GM13976 (cell line): ENCODE data around the gene ZFHX3.

Source experiments
- DNase-seq: peaks from one replicate; pipeline ENCODE4 v3.0.0; 2012; ENCODE audit warnings: low spot score
- in situ Hi-C: fragments of 300-500 bp; cut with MboI; formaldehyde crosslinking; loops from one replicate; pipeline ENCODE4 v1.12.0; 2022; ENCODE audit warnings: low sequenced_read_pairs, mixed read lengths, inconsistent platforms; ENCODE audit not compliant: unreplicated experiment
- TF ChIP-seq, protein P1 (sequence below): IDR thresholded peaks from 2 replicates; pipeline ENCODE4 v1.5.1; 2012; ENCODE audit warnings: borderline replicate concordance, mild to moderate bottlenecking; ENCODE audit not compliant: insufficient read depth; ENCODE audit errors: extremely low read depth, missing control alignments, control extremely low read depth

Gene ZFHX3

DNA sequence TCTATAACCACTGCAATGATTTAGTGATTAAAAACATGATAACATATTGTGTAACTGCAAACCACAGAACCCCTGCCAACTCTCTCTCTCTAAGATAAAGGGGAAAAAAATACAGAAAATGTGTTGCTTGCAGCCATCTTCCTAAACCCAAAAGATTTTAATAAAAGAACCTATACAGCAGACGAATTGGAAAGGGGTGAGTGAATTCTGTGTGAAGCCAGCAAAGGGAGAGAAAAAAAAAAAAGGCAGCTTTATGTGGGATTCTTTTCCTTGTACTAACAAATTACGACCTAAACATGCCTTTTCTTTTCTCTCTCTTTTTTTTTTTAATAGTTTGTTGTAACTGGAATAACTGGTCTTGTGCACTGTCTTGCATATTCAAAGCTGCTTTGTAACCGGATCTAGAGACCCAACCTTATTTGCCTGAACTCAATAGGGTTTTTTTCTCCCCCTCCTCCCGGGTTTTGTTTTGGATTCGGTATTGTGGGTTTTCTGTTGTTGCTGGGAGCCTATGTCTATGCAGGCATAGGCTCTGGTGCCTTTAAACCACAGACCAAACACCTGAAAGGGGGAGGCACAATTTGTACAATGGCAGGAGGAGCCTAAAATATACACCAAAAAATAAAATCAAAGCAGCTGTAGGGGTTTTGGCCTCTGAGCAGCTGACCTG lies 7.0 kb upstream of the ZFHX3 start:
- TF ChIP-seq, protein P1, sequence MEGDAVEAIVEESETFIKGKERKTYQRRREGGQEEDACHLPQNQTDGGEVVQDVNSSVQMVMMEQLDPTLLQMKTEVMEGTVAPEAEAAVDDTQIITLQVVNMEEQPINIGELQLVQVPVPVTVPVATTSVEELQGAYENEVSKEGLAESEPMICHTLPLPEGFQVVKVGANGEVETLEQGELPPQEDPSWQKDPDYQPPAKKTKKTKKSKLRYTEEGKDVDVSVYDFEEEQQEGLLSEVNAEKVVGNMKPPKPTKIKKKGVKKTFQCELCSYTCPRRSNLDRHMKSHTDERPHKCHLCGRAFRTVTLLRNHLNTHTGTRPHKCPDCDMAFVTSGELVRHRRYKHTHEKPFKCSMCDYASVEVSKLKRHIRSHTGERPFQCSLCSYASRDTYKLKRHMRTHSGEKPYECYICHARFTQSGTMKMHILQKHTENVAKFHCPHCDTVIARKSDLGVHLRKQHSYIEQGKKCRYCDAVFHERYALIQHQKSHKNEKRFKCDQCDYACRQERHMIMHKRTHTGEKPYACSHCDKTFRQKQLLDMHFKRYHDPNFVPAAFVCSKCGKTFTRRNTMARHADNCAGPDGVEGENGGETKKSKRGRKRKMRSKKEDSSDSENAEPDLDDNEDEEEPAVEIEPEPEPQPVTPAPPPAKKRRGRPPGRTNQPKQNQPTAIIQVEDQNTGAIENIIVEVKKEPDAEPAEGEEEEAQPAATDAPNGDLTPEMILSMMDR, result no peak
- no peak for DNase-seq
- in situ Hi-C loops, result no loop called here

DNA sequence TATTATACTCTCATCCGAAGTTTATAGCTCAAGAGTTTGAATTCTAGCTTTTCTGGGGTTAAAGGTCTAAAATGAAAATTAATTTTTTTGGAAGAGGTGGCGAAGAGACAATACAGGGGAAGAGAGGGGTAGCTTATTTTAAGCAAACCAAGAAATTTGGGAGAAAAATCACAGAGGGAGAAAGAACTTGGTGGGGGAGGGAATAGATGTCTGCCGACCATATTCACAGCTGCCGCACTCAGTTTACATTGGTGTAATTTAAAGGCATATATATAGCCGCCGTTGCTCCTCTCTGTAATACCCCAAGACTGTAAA lies 6.5 kb upstream of the ZFHX3 start:
- DNase-seq, result no peak
- TF ChIP-seq, protein P1, result no peak
- in situ Hi-C loops, result no loop called here

DNA sequence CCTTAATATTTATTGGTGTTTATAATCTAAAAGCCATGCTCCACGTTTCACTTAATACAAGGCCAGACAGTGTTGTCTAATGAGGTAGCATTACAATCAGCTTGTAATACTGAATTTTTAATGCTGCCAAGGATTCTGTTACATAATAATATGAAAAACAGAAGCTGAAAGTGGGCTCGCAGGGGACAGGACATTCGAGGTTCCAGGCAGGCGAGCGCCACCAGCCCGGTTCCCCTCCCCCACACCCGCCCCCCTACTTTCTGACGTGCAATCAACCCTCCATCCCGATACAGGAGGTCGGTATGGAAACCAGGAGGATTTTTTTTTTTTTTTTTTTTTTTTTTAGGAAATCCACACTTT lies 6.2 kb upstream of the ZFHX3 start:
- in situ Hi-C loops, result no loop called here
- TF ChIP-seq, protein P1, result no peak
- DNase-seq, result no peak

DNA sequence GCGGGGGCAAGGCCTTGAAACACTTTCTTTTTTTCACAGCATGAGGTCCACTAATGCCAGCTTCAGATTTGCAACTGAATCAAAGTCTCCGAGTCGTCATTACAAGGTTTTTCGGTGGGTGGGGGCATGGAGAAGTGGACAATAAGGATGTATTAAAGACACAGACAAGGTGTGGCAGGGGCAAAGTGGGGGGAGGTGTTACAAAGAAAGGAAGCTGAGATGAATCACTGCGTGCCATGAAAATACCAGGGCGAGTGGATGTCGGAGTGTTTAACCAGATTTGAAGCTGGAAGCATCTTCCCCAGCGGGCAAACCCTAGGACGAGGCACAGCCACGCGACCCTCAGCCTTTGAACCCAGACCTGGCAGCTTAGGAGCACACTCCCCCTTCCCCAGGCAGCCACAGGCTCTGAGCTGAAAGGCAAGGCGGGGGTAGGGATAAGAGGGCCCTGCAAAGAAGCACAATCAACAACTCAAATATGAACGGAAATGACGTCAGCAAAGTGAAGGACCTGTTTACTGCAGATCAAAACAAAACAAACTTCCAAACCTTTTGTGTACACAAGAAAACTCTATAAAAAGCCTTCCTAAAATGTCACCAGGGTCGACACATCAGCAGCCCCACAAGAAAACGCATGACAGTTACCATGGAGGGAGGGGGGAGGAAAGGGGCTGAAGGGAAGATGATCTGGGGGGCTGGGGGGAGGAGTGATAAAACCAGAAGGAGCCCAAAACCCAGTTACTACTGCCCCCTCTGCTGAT lies 5.6 kb upstream of the ZFHX3 start:
- DNase-seq, result no peak
- in situ Hi-C loops, result no loop called here
- TF ChIP-seq, protein P1, result no peak

DNA sequence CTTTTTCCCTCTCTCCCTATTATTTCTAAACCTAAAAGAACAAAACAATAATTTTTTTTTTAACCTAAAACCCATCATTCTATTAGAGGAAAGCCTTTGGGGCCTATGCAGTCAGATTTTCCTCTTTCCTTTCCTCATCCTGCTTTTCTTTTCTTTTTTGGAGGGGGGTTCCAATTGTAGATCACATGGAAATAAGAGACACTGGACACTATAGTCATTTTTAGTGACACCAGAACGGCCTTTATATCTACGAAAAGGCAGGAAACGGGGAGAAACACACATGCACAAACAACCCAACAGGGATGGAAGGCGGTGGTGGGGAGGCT lies 5.1 kb upstream of the ZFHX3 start:
- no peak for DNase-seq
- in situ Hi-C loops, result no loop called here
- TF ChIP-seq, protein P1, result no peak

DNA sequence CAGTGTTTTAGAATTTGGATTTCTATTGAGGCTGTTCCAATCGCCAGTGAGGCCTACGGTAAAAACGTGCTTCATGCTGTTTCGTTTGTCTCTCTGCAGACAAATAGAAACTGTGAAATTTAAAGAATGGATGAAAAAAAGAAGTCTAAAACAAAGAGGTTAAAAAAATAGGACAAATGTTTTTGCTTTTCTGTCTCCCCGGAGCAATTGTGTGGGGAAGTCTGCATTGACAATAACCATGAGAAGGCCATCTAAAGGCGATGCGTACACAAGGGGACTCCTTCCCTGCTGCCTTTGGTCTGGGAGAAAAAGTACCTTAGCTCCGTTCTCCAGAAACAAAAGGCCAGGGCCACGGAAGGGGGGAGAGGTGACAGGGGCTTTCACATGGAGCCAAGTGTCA lies 4.6 kb upstream of the ZFHX3 start:
- TF ChIP-seq, protein P1, result no peak
- in situ Hi-C loops, result no loop called here
- DNase-seq, result no peak

DNA sequence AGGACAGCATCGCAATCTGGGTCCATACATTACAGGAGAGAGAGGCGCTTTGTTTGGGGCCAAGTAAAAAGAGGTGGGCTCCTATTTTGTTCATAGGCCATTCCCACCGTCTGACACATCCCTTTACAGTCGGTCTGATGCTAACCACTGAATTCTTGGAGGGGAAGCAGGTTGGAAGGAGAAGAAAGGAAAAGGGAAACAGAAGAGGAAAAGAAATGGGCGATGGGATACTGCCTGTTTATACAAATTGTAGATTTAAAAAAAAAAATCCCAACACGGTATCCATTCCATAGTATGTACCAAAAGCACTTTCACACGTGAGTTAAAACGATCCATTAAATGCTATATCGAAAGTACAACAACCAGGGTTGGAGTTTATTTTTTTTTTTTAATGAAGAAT lies 4.0 kb upstream of the ZFHX3 start:
- TF ChIP-seq, protein P1, result no peak
- in situ Hi-C loops, result no loop called here
- DNase-seq, result no peak
